ENCODE data around the gene C2orf66.
A peak's percentile ranks its signal among the peaks of the same experiment; 100 is the strongest.

C2orf66 gene

DNA sequence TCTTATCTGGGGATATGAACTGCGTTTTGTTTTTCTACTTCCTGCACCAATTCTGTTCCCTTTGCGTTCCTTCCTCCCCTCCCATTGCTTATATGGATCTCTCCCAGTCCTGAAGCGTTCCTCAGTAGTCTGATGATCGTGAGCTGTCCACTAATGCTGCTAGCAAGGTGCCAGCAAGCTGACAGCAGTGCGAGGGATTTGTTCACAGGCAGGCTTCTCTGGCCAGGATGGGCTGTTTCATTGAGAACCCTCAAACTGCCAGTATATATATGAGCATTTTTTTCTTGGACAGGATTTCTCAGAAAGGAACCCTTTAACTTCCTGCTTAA is 49.8 kb downstream of the C2orf66 start:
- no peak for DNase-seq (ENCODE audit: low read depth in 2 of 2)

DNA sequence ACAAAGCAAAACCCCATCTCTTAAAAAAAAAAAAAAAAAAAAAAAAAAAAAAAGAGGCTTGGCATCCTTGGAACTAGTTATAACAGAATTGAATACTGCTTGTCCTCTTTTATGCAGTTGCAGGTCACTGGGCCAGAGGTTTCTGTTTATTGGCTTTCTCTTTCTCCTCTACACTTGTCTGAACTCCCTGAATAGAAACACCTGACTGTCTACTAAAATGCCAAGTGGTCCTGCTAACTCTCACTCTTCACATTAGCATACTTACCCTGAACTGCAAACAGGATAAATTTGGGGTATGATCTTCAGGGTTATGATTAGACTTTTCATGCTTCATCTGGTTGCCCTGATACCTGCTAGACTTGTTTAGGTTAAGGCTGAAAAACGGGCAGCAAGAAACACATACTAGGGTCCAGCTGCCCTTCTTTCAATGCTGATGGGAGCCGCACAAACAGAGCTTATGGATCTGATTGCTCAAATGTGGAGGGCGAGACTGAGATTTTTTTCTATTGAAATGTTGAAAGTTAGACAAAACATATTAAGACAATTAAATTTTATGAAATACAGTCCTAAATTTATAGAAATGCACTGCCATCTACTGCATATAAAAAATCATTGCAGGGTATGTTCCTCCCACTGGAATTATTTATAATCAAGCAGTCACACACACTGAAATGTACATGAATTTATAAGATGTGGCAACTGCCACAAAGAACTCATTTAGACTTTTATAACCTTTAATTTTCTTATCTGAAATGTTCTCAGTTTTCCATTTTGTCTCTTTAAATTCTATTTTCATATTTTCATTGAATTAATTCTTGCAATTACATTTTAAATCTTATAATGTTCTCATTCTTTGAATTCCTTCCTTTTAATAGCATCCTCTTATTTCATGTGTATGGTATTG is 50.4 kb downstream of the C2orf66 start:
- peak; percentile 13 to 14 for DNase-seq (ENCODE audit: low read depth in 2 of 2)

All from fibroblast of skin of left quadriceps (primary cell).